ENCODE measurements around the gene SYT7. TPM values are rescaled to one million over a fixed set of nuclear protein-coding genes. Genes with fewer than 3 reads are reported as not detected.

SYT7 gene
- total and polyA plus RNA-seq, 10 of the 15 experiments (the other 5 are each of a cell fraction or from before 2014, with no cell fraction given): not detected

DNA sequence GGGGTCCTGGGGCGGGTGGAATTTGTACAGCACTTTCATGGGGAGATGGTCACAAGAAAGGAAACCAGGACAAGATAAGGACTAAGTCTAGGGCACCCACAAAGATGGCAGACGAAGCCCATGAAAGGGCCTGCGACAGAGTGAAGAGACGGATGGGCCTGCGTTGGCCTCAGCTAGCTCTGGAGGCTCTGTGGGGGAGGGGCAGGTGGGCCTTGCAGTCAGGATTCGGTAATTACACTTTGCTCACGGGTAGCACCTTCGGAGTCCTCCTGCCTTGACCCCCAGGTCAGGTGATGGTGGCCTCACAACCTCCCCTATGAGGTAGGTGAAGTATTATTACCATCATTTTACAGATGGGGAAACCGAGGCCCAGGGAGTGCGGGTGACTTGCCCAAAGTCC, 65.2 kb downstream of the SYT7 start:
- WGBS (ENCODE audit: insufficient coverage, insufficient replicate concordance, low lambda C conversion rate, missing lambda C conversion rate): 36% methylated on average over 10 of the region's 10 CpGs
- intact Hi-C loops (cut with micrococcal nuclease; ENCODE audit: unreplicated experiment): loop anchor here (1.0 kb wide), 1 partner anchor 69 kb away; no protein-coding TSS in a partner anchor
- ChIA-PET POLR2A (no interaction called here), RAD21 (ENCODE audit: unreplicated experiment) (interaction anchor here (0.8 to 4.6 kb wide), 3 partner anchors 33 to 69 kb away, joined by 3 to 26 read pairs (median 12); no protein-coding TSS in a partner anchor), CTCF (interaction anchor here (1.6 to 4.1 kb wide), 7 partner anchors 10 to 123 kb away, joined by 5 to 67 read pairs (median 19); no protein-coding TSS in a partner anchor), SMC1A (ENCODE audit: uncharacterized antibody, unreplicated experiment) (no interaction called here)
- Histone ChIP-seq H3K27ac (ENCODE audit: control insufficient read depth, insufficient read depth) (no peak overlapping the region), H3K4me2 (ENCODE audit: control insufficient read depth, insufficient read depth) (no peak overlapping the region), H3K27me3 (replicated peaks in 1 of 2; ENCODE audit: control insufficient read depth in 2 of 2, insufficient read depth in 2 of 2, low read length in 1 of 2) (peaks cover 1 to 2% of the 10 kb centered on the region in 2 experiments; a peak in 2 of 4 replicates), H3K9me3 (replicated peaks; ENCODE audit: control insufficient read depth, insufficient read depth, low read length) (no peaks in the 10 kb centered on the region), H3K79me2 (ENCODE audit: control insufficient read depth, insufficient read depth, low read length) (no peaks in the 10 kb centered on the region), H3K4me3 (no peak overlapping the region), H4K20me1 (ENCODE audit: control insufficient read depth, insufficient read depth) (no peaks in the 10 kb centered on the region; the same call in 1 of the 2 replicates), H3K4me1 (ENCODE audit: control insufficient read depth, insufficient read depth, low read length) (no peaks in the 10 kb centered on the region), H3K9ac (ENCODE audit: control insufficient read depth, insufficient read depth, low read length) (no peak overlapping the region), H2AFZ (ENCODE audit: control insufficient read depth, low read depth, low read length) (no peak overlapping the region), H3K36me3 (ENCODE audit: control insufficient read depth in 2 of 2, insufficient read depth in 2 of 2, low read length in 1 of 2) (no peaks in the 10 kb centered on the region)
- in situ Hi-C loops (cut with MboI): no loop called here
- ATAC-seq (no peak), FAIRE-seq (no peak), DNase-seq (ENCODE audit: low read depth, low spot score) (no peak)
- TF ChIP-seq GABPA (IDR thresholded peaks at IDR 0.05; ENCODE audit: low read depth) (no peak), SIN3A (IDR thresholded peaks at IDR 0.05; ENCODE audit: low read depth, low read length) (no peak), CBX5 (IDR thresholded peaks at IDR 0.05; ENCODE audit: low read depth) (no peak)
- TF ChIP-seq, protein P1, sequence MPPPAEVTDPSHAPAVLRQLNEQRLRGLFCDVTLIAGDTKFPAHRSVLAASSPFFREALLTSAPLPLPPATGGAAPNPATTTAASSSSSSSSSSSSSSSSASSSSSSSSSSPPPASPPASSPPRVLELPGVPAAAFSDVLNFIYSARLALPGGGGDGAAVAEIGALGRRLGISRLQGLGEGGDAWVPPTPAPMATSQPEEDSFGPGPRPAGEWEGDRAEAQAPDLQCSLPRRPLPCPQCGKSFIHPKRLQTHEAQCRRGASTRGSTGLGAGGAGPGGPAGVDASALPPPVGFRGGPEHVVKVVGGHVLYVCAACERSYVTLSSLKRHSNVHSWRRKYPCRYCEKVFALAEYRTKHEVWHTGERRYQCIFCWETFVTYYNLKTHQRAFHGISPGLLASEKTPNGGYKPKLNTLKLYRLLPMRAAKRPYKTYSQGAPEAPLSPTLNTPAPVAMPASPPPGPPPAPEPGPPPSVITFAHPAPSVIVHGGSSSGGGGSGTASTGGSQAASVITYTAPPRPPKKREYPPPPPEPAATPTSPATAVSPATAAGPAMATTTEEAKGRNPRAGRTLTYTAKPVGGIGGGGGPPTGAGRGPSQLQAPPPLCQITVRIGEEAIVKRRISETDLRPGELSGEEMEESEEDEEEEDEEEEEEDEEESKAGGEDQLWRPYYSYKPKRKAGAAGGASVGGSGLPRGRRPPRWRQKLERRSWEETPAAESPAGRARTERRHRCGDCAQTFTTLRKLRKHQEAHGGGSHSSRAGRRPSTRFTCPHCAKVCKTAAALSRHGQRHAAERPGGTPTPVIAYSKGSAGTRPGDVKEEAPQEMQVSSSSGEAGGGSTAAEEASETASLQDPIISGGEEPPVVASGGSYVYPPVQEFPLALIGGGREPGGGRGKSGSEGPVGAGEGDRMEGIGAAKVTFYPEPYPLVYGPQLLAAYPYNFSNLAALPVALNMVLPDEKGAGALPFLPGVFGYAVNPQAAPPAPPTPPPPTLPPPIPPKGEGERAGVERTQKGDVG (CRISPR knock-in tag; IDR thresholded peaks at IDR 0.05): no peak
- TF ChIP-seq, protein P2, sequence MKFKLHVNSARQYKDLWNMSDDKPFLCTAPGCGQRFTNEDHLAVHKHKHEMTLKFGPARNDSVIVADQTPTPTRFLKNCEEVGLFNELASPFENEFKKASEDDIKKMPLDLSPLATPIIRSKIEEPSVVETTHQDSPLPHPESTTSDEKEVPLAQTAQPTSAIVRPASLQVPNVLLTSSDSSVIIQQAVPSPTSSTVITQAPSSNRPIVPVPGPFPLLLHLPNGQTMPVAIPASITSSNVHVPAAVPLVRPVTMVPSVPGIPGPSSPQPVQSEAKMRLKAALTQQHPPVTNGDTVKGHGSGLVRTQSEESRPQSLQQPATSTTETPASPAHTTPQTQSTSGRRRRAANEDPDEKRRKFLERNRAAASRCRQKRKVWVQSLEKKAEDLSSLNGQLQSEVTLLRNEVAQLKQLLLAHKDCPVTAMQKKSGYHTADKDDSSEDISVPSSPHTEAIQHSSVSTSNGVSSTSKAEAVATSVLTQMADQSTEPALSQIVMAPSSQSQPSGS (IDR thresholded peaks at IDR 0.05; ENCODE audit: low read length): no peak
- no TSS peak for BruUV-seq (replicated peaks)

Data from GM12878 (cell line).